Fibroblast of skin of left quadriceps (primary cell): ENCODE measurements around the gene CDC7.

Source experiments
- DNase-seq, 2 experiments: peaks; one replicate each; pipeline ENCODE4 v3.0.0-alpha.2; 2013; ENCODE audit warnings: low read depth in 2 of 2

The CDC7 gene

DNA sequence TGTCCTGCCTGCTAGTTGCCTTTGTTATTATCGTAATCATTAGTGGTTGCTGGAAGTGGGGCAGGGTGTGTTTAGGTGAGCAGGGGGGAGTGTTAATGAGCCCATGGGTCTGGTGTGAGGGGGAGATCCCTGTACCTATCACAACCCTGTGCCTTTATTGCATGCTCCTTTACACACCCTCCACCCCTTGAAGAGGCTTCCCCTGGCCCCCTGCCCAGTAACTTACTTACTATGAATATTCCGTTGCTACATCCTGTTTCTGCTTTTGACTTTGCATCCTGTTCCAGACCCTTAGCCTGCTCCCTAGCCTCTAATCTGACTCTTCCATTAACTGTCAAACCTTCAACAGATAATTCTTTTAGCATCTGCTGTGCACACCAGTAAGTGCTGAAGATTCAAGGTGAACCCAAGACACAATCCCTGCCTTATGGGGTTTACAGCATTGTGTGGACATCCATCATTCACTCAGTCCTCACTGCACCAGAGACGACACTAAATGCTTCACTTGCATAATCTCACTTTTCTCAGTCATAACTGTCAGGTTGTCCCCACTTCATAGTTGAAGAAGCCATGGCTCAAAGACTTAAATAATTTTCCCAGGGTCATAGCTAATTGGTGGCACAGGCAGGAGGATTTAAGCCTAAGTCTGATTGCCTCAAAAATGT, 47.9 kb downstream of the CDC7 start:
- no peak for DNase-seq

DNA sequence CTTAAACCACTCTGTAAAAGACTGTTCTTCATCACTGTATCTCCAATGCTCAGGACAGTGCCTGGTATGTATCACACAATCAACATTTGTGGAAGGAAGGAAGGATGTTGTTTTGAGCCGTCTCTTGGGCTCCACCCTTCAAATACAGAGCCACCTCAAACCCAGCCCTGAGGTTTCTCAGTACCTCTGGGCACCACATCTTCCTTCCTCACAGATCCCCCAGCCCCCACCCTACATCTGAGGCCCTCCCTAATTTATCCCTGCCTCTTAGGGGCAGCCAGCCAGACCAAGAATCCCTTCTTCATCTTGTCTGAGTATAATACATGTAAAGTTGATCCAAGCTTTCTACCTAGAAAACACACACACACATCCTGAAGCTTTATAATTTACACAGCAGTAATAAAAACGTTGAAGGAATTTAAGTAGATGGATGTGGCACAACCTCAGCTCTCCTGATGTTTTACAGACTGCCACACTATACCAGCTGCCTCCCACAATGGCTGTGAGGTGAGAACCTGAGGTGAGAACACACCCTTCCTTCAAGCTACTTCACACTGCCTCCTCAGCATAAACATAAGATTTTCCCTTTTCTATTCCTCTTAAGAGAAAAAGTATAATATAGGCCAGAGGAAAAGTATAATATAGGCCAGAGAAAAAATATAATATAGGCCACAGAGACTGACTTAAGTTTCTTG, 48.5 kb downstream of the CDC7 start:
- no peak for DNase-seq

GRCh38 chr1:91550961-91551360, 50.3 kb downstream of the CDC7 start:
- no peak for DNase-seq

DNA sequence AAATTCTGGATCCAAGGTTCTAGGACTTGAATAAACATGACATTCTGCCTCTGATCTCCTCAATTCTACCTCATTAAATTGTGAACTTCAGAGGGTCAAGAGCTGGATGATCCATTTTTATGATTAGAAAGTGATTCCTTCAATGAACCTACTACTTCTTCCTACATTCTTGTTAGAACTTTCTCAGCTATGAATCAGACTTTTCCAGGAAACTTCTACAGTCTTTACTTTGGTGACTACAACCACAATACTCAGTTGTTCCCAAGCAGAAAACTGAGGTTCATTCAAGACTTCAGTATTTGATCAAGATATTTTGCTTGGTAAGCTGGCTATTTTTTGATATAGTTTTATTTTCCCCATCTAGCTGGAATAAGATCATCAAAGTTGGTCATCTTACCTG, 51.4 kb downstream of the CDC7 start:
- DNase-seq = no peak

- DNase-seq = no peak
These were observed 51.9 kb downstream of the CDC7 start for GRCh38 chr1:91552596-91552995.

GRCh38 chr1:91553177-91553591, 52.5 kb downstream of the CDC7 start:
- peak; percentile 54 to 61 for DNase-seq

GRCh38 chr1:91555074-91555730, 54.6 kb downstream of the CDC7 start:
- DNase-seq = no peak

DNA sequence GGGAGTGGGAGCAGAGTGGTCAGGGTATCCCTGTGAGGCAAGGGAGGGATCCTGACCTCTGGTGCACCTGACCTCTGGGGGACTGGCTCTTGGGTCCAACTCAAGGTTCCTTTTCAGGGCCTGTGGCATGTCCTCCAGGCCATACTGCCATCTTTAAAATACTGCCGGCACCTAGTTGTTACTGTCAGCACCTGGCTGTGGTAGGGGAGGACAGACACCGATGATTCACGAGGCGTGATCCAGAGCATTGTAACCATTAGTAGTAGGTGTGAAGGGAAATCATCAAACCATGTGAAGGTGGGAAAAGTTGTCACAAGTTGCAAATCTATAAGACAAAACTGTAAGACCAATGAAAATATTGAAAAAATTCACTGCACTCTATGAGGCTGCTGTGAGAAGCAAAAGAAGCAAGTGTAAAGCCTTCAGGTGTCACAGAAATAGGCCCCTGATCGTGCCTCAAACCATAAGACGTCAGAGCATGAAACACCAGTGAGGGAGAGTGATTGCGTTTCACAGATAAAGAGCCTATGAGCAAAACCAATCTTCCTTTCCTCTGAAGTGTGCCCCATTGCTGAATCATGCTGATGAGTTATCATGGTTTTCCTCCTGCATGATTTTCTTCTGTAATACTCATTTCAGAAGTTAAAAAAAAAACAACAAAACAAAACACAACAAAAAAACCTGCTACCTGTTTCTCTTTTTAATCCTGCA, 55.3 kb downstream of the CDC7 start:
- DNase-seq = peak in 1 of 2 experiments; percentile 43

DNA sequence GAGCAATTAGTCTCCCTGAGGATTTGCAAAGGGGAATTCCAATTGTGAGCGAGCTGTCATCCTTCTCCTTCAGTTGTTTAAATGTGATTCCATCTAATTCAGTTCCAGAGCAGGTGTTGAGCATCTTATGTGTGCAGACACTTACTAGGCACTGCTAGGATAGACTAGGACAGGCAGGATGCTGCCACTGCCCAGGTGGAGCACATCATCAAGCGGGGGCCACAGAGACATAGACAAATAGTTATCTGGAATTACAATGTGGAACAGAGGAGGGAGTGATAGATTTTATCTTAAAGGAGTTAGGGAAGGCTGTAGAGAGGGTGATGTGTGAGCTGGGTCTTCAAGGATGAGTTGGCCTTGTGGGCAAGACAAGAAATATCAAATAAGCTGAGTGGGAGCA, 55.9 kb downstream of the CDC7 start:
- DNase-seq = no peak

GRCh38 chr1:91557039-91557690, 56.5 kb downstream of the CDC7 start:
- DNase-seq = no peak

GRCh38 chr1:91557826-91558225, 57.2 kb downstream of the CDC7 start:
- DNase-seq = no peak

DNA sequence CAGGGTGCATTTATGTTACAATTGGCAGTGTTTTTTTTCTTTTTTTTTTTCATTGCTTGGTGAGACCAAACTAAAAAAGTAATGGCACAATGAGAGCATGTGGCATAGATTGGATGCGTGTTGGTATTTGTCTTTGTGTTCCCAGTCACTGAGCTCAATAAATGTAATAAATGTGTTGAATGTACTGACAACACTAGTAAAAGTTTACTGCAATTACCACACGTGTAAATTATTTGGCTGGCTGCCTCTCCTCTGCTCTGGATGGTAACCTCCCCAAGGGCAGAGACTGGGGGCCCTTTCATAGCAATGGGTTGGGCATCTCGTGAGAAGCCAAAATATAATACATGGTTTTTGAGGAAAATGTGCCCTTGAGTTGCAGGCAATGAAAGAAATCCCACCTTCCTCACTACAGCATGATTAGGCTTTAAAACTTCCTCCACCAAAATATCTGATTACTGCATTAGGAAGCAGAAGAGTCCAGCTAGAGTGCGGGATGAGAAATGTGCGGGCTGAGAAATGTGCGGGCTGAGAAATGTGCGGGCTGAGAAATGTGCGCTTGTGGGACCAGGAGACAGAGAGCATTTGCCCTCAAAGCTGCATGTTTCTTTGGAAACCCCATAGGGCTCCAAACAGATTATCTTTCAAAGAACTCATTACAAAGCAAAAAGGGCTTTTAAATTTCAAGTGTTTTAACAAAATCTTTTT, 58.5 kb downstream of the CDC7 start:
- no peak for DNase-seq

GRCh38 chr1:91559838-91560565, 59.4 kb downstream of the CDC7 start:
- DNase-seq = no peak

GRCh38 chr1:91564888-91565701, 64.4 kb downstream of the CDC7 start:
- DNase-seq = peak; percentile 34 to 36

- no peak for DNase-seq
These were observed 66.9 kb downstream of the CDC7 start for GRCh38 chr1:91567583-91567982.

DNA sequence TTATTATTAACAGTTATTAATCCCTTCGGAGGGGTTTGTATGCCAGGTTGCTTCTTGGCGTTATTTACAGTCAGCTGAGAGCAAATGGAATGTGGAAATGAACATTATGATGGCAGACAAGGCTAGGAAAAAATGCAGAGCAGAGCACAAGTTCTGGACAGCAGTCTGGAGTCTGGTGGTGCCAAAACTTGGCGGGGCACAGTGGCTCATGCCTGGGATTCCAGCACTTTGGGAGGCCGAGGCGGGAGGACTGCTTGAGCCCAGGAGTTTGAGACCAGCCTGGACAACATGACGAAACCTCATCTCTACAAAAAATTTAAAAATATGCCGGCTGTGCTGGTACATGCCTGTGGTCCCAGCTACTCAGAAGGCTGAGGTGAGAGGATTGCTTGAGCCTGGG, 67.6 kb downstream of the CDC7 start:
- no peak for DNase-seq

GRCh38 chr1:91569411-91570119, 68.9 kb downstream of the CDC7 start:
- peak; percentile 95 for DNase-seq

GRCh38 chr1:91570120-91570448, 69.4 kb downstream of the CDC7 start:
- no peak for DNase-seq

DNA sequence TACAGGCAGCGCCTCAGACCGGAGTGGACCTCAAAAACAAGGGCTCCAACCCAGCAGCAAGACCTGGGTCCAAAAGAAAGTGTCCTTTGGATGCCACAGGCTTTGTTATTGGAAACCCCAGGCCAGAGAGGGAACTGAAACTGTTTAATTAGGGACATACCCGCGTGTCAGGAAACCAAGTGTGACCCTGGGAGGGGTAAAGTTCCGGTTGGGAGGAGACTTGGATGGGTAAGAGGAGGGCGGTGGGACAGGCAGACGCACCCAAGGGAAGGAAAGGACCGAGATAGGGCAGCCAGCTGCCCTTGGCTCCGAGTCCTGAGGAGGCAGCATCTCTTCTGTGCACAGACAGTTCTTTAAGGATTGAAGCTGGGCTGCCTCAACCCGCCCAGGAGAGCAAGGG, 71.4 kb downstream of the CDC7 start:
- DNase-seq = no peak
